ENCODE data around the gene MAP10.
"Not testable (repeated sequence)": the region's sequence is repeated elsewhere in the genome, so short reads cannot be mapped to it uniquely, and the experiment has no call there.

The MAP10 gene

GRCh38 chr1:232805269-232806185 lies at the start of gene MAP10:
Gene MAP10 (plus strand): TSS chr1:232805416. CDS start chr1:232805450, 34 bp downstream.
- peak; percentile 23 to 70 (median 53) for DNase-seq

GRCh38 chr1:232764458-232765251 lies 40.6 kb upstream of the MAP10 start:
- no peak for DNase-seq

GRCh38 chr1:232765542-232765941 lies 39.7 kb upstream of the MAP10 start:
- no peak for DNase-seq

GRCh38 chr1:232766241-232766890 lies 38.9 kb upstream of the MAP10 start:
- no peak for DNase-seq

- DNase-seq = no peak
Observed at GRCh38 chr1:232766904-232767303, 38.3 kb upstream of the MAP10 start.

- no peak for DNase-seq
Observed at GRCh38 chr1:232767305-232768074, 37.7 kb upstream of the MAP10 start.

GRCh38 chr1:232768793-232769192 lies 36.4 kb upstream of the MAP10 start:
- DNase-seq = no peak

GRCh38 chr1:232769733-232770132 lies 35.5 kb upstream of the MAP10 start:
- no peak for DNase-seq

GRCh38 chr1:232773752-232774151 lies 31.5 kb upstream of the MAP10 start:
- no peak for DNase-seq

GRCh38 chr1:232776526-232777106 lies 28.6 kb upstream of the MAP10 start:
- DNase-seq = no peak

GRCh38 chr1:232780354-232780753 lies 24.9 kb upstream of the MAP10 start:
- DNase-seq = no peak

- no peak for DNase-seq
Observed at GRCh38 chr1:232784794-232785193, 20.4 kb upstream of the MAP10 start.

GRCh38 chr1:232785630-232786029 lies 19.6 kb upstream of the MAP10 start:
- DNase-seq = not testable (repeated sequence)

GRCh38 chr1:232786845-232787455 lies 18.3 kb upstream of the MAP10 start:
- DNase-seq = peak in 2 of 6 experiments; percentile 7 to 12

- DNase-seq = no peak
Observed at GRCh38 chr1:232788235-232788872, 16.9 kb upstream of the MAP10 start.

- no peak for DNase-seq
Observed at GRCh38 chr1:232789651-232790050, 15.6 kb upstream of the MAP10 start.

- DNase-seq = no peak
Observed at GRCh38 chr1:232792949-232793348, 12.3 kb upstream of the MAP10 start.

- DNase-seq = peak in 3 of 6 experiments; percentile 8 to 25 (median 24)
Observed at GRCh38 chr1:232793944-232794343, 11.3 kb upstream of the MAP10 start.

- DNase-seq = no peak
Observed at GRCh38 chr1:232795497-232796053, 9.6 kb upstream of the MAP10 start.

- no peak for DNase-seq
Observed at GRCh38 chr1:232797856-232798510, 7.2 kb upstream of the MAP10 start.

Data from stimulated activated naive CD4-positive, alpha-beta T cell (primary cell).